GM23338 (cell line): ENCODE measurements around the gene CHORDC1. TPM values are rescaled to one million over a fixed set of nuclear protein-coding genes. Genes with fewer than 3 reads are reported as not detected.
A peak's percentile ranks its signal among the peaks of the same experiment; 100 is the strongest.

ENCODE experiments used
- ATAC-seq: fragments of 200-7000 bp; cut with Tn5 transposase; 3 replicates; pipeline ENCODE4 v1.9.1; 2020
- DNase-seq: peaks from one replicate; pipeline ENCODE4 v3.0.0-alpha.2; 2015; ENCODE audit warnings: low spot score
- H2AFZ ChIP-seq: fragments of 200-600 bp; sonication (generic); 2 replicates; pipeline ENCODE4 v1.8.0; 2016; ENCODE audit warnings: antibody characterized with exemption, mild to moderate bottlenecking, moderate library complexity
- H3F3A ChIP-seq: fragments of 200-600 bp; sonication (generic); replicated peaks from 2 replicates; pipeline ENCODE4 v1.8.0; 2017; ENCODE audit warnings: antibody characterized with exemption, mixed run types, low read depth
- H3K27ac ChIP-seq: fragments of 200-600 bp; sonication (generic); 2 replicates; pipeline ENCODE4 v1.6.1; 2016; ENCODE audit warnings: low read depth
- H3K27me3 ChIP-seq: fragments of 200-600 bp; sonication (generic); 2 replicates; pipeline ENCODE4 v1.8.0; 2016; ENCODE audit warnings: mild to moderate bottlenecking, mixed run types, moderate library complexity; ENCODE audit not compliant: insufficient read depth
- H3K36me3 ChIP-seq: fragments of 200-600 bp; sonication (generic); 2 replicates; pipeline ENCODE4 v1.8.0; 2016; ENCODE audit warnings: mild to moderate bottlenecking; ENCODE audit not compliant: insufficient read depth
- H3K4me1 ChIP-seq: fragments of 200-600 bp; sonication (generic); 2 replicates; pipeline ENCODE4 v1.8.0; 2016; ENCODE audit warnings: mild to moderate bottlenecking, moderate library complexity; ENCODE audit not compliant: insufficient read depth
- H3K4me2 ChIP-seq: fragments of 200-600 bp; sonication (generic); 2 replicates; pipeline ENCODE4 v1.7.1; 2017; ENCODE audit warnings: mixed run types
- H3K4me3 ChIP-seq: fragments of 200-600 bp; sonication (generic); 2 replicates; pipeline ENCODE4 v1.6.1; 2016; ENCODE audit warnings: mixed run types
- H3K79me2 ChIP-seq: fragments of 200-600 bp; sonication (generic); replicated peaks from 2 replicates; pipeline ENCODE4 v1.8.0; 2017; ENCODE audit warnings: mild to moderate bottlenecking; ENCODE audit not compliant: insufficient read depth
- H3K9me2 ChIP-seq: fragments of 200-600 bp; sonication (generic); 2 replicates; pipeline ENCODE4 v1.8.0; 2017; ENCODE audit not compliant: insufficient read depth
- H4K20me1 ChIP-seq: fragments of 200-600 bp; sonication (generic); replicated peaks from 2 replicates; pipeline ENCODE4 v1.8.0; 2017; ENCODE audit warnings: mild to moderate bottlenecking; ENCODE audit not compliant: insufficient read depth
- H3K27ac Mint-ChIP-seq: 2 replicates; pipeline ENCODE4 v1.8.0; 2020; ENCODE audit warnings: inconsistent platforms, mild to moderate bottlenecking, moderate library complexity, mixed read lengths
- H3K27me3 Mint-ChIP-seq: 3 replicates; pipeline ENCODE4 v1.8.0; 2022; ENCODE audit warnings: low read depth, mild to moderate bottlenecking, moderate library complexity, mixed read lengths, inconsistent platforms; ENCODE audit not compliant: insufficient read depth, poor library complexity
- H3K36me3 Mint-ChIP-seq: 3 replicates; pipeline ENCODE4 v1.8.0; 2021; ENCODE audit warnings: low read depth, mild to moderate bottlenecking, inconsistent platforms, moderate library complexity, mixed read lengths
- H3K4me1 Mint-ChIP-seq: 3 replicates; pipeline ENCODE4 v1.8.0; 2020; ENCODE audit warnings: mild to moderate bottlenecking, inconsistent platforms, mixed read lengths
- H3K4me3 Mint-ChIP-seq: 3 replicates; pipeline ENCODE4 v1.8.0; 2021; ENCODE audit warnings: moderate library complexity, mild to moderate bottlenecking, inconsistent platforms, mixed read lengths
- H3K9me3 Mint-ChIP-seq: 3 replicates; pipeline ENCODE4 v1.8.0; 2020; ENCODE audit warnings: moderate library complexity, mild to moderate bottlenecking, inconsistent platforms, mixed read lengths
- STAT1 ChIP-seq: IDR thresholded peaks from one replicate; pipeline ENCODE4 v1.6.1; 2016; ENCODE audit warnings: antibody characterized with exemption; ENCODE audit not compliant: unreplicated experiment
- ZNF114 ChIP-seq: fragments of 250-450 bp; sonication (Bioruptor Pico); IDR thresholded peaks from 2 replicates; pipeline ENCODE4 v1.5.0; 2020; ENCODE audit warnings: mild to moderate bottlenecking, moderate library complexity
- ZNF331 ChIP-seq: fragments of 250-450 bp; sonication (Bioruptor Pico); IDR thresholded peaks from 2 replicates; pipeline ENCODE4 v1.5.0; 2020; ENCODE audit warnings: low read depth, mild to moderate bottlenecking, moderate library complexity
- polyA plus RNA-seq: library from polyadenylated mRNA; unstranded; fragments of >200 nt; fragmentation: Nextera tagmentation; extraction: Ambion mirVana; gene quantifications from 2 replicates; pipeline ENCODE4 v1.2.1, GENCODE V29; 2016
- total RNA-seq: library from RNA; depleted of rRNA; stranded (reverse); fragments of >200 nt; shearing (Covaris generic); gene quantifications from 2 replicates; pipeline ENCODE4 v1.2.3, GENCODE V29; 2014
- TF ChIP-seq, protein P1 (sequence below): IDR thresholded peaks from one replicate; pipeline ENCODE4 v1.6.1; 2018; ENCODE audit warnings: antibody characterized with exemption; ENCODE audit not compliant: unreplicated experiment
- TF ChIP-seq, protein P2 (sequence below), 2 experiments: fragments of 200-600 bp in 1 of 2; sonication (generic) in 1 of 2; conservative IDR thresholded peaks; 2 replicates each; pipeline versions ENCODE4 v1.5.1 to v1.6.1; 2016 to 2017; ENCODE audit warnings: antibody characterized with exemption in 2 of 2, low read depth in 2 of 2, mild to moderate bottlenecking in 2 of 2, moderate library complexity in 1 of 2

CHORDC1 gene
- total and polyA plus RNA-seq, 2 experiments from 2014 or later, result 109 to 192 TPM

DNA sequence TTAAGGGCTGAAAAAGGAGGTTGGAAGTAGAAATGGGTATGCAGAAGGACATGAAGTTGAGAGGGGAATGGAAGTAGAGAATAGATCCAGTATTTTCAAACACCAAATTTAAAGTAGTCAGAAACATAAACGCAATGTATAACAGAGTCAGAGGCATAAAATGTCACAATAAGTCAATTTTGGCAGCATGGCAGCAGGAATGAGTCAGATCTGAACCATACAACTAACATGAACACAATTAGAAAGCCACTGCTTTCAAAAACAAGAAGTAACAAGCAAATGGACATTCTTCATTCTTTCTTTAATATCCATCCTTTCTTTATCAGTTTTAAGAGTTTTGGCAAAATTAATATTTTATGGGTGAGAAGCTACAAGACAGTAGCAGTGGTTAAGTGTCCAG is 2.5 kb downstream of the CHORDC1 start (continued):
- TF ChIP-seq, protein P1, sequence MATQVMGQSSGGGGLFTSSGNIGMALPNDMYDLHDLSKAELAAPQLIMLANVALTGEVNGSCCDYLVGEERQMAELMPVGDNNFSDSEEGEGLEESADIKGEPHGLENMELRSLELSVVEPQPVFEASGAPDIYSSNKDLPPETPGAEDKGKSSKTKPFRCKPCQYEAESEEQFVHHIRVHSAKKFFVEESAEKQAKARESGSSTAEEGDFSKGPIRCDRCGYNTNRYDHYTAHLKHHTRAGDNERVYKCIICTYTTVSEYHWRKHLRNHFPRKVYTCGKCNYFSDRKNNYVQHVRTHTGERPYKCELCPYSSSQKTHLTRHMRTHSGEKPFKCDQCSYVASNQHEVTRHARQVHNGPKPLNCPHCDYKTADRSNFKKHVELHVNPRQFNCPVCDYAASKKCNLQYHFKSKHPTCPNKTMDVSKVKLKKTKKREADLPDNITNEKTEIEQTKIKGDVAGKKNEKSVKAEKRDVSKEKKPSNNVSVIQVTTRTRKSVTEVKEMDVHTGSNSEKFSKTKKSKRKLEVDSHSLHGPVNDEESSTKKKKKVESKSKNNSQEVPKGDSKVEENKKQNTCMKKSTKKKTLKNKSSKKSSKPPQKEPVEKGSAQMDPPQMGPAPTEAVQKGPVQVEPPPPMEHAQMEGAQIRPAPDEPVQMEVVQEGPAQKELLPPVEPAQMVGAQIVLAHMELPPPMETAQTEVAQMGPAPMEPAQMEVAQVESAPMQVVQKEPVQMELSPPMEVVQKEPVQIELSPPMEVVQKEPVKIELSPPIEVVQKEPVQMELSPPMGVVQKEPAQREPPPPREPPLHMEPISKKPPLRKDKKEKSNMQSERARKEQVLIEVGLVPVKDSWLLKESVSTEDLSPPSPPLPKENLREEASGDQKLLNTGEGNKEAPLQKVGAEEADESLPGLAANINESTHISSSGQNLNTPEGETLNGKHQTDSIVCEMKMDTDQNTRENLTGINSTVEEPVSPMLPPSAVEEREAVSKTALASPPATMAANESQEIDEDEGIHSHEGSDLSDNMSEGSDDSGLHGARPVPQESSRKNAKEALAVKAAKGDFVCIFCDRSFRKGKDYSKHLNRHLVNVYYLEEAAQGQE, result no peak
- TF ChIP-seq STAT1 (no peak), ZNF331 (CRISPR knock-in tag) (no peak), ZNF114 (no peak)
- TF ChIP-seq, protein P2, sequence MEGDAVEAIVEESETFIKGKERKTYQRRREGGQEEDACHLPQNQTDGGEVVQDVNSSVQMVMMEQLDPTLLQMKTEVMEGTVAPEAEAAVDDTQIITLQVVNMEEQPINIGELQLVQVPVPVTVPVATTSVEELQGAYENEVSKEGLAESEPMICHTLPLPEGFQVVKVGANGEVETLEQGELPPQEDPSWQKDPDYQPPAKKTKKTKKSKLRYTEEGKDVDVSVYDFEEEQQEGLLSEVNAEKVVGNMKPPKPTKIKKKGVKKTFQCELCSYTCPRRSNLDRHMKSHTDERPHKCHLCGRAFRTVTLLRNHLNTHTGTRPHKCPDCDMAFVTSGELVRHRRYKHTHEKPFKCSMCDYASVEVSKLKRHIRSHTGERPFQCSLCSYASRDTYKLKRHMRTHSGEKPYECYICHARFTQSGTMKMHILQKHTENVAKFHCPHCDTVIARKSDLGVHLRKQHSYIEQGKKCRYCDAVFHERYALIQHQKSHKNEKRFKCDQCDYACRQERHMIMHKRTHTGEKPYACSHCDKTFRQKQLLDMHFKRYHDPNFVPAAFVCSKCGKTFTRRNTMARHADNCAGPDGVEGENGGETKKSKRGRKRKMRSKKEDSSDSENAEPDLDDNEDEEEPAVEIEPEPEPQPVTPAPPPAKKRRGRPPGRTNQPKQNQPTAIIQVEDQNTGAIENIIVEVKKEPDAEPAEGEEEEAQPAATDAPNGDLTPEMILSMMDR (conservative IDR thresholded peaks at IDR 0.05; ENCODE audit: low read depth in 2 of 2), result no peak

DNA sequence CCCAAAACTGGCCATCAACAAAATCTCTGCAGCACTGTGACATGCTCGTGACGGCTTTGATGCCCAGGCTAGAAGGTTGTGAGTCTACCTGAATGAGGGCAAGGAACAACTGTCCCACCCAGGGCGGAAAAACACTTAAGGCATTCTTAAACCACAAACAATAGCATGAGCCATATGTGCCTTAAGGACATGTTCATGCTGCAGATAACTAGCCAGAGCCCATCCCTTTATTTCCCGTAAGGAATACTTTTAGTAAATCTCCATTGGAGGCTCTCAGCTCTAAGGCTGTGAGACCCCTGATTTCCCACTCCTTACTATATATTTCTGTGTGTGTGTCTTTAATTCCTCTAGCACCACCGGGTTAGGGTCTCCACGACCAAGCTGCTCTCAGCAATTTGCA is 3.4 kb downstream of the CHORDC1 start:
- Histone ChIP-seq H3K36me3 (0 out of 2 replicates have a peak, but pooled peaks cover under 1% of the 10 kb centered on the region), H4K20me1 (peaks cover 38% of the 10 kb centered on the region), H3F3A (no peaks in the 10 kb centered on the region), H3K27ac (no peak overlapping the region), H3K79me2 (peaks cover 84% of the 10 kb centered on the region), H3K27me3 (no peaks in the 10 kb centered on the region), H3K9me2 (no peaks in the 10 kb centered on the region), H2AFZ (no peak overlapping the region), H3K4me1 (peaks cover 50% of the 10 kb centered on the region), H3K4me2 (no peak overlapping the region; the same call in 1 of the 2 replicates), H3K4me3 (0 out of 2 replicates have a peak overlapping the region, but pooled peaks have one; percentile 90)
- Mint-ChIP-seq H3K4me3 (no peak overlapping the region), H3K27me3 (peaks cover 4% of the 10 kb centered on the region), H3K27ac (no peak overlapping the region), H3K4me1 (peaks cover 46% of the 10 kb centered on the region), H3K9me3 (0 out of 3 replicates have a peak, but pooled peaks cover 5% of the 10 kb centered on the region), H3K36me3 (peaks cover 25% of the 10 kb centered on the region)
- ATAC-seq, result no peak
- DNase-seq, result no peak
- TF ChIP-seq, protein P1, result no peak
- no peak for TF ChIP-seq ZNF114
